Tibial nerve (tissue), 4 donors: ENCODE results near the gene CCNG1. TPM values are rescaled to one million over a fixed set of nuclear protein-coding genes. Genes with fewer than 3 reads are reported as not detected.

Experiments used
- DNase-seq, 2 donors: peaks; one replicate each; pipeline ENCODE4 v3.0.0-alpha.2; 2019; ENCODE audit warnings: low spot score in 2 of 2
- H3K27ac ChIP-seq, 4 donors: fragments of 200-600 bp; sonication (generic) in 3 of 4; one replicate each; pipeline ENCODE4 v1.5.1; 2017 to 2019; ENCODE audit warnings: mild to moderate bottlenecking in 1 of 4
- H3K27me3 ChIP-seq, 2 donors: fragments of 200-600 bp; sonication (generic) in 1 of 2; one replicate each; pipeline versions ENCODE4 v1.5.1 to v1.6.0; 2017 to 2019
- H3K36me3 ChIP-seq, 3 donors: fragments of 200-600 bp; sonication (generic); one replicate each; pipeline ENCODE4 v1.5.1; 2018 to 2019
- H3K4me1 ChIP-seq, 4 donors: fragments of 200-600 bp; sonication (generic) in 3 of 4; one replicate each; pipeline ENCODE4 v1.5.1; 2017 to 2019
- H3K4me3 ChIP-seq, 4 donors: fragments of 200-600 bp; sonication (generic) in 3 of 4; one replicate each; pipeline ENCODE4 v1.5.1; 2017 to 2019; ENCODE audit warnings: mild to moderate bottlenecking in 1 of 4, moderate library complexity in 1 of 4
- H3K9me3 ChIP-seq, 4 donors: fragments of 200-600 bp; sonication (generic) in 3 of 4; one replicate each; pipeline ENCODE4 v1.5.1; 2017 to 2019
- CTCF ChIP-seq, 5 experiments: fragments of 200-600 bp in 3 of 5; fragments of 450-650 bp in 2 of 5; sonication (generic) in 3 of 5; IDR thresholded peaks; one replicate each; pipeline ENCODE4 v1.5.1; 2016 to 2019; ENCODE audit warnings: antibody characterized with exemption in 5 of 5, mild to moderate bottlenecking in 3 of 5, moderate library complexity in 2 of 5
- EP300 ChIP-seq, 2 donors: sonication (generic); formaldehyde crosslinking; IDR thresholded peaks; one replicate each; pipeline ENCODE4 v1.6.1; 2017; ENCODE audit warnings: antibody characterized with exemption in 2 of 2, mild to moderate bottlenecking in 1 of 2
- POLR2A ChIP-seq, 2 donors: fragments of 450-650 bp; IDR thresholded peaks; one replicate each; pipeline ENCODE4 v1.6.1; 2017; ENCODE audit warnings: antibody characterized with exemption in 2 of 2, mild to moderate bottlenecking in 2 of 2, moderate library complexity in 2 of 2
- WGBS, 2 donors: methylation state at CpG; one replicate each; pipeline ENCODE4 v1.1.5; 2018; 5-methylcytosine and 5-hydroxymethylcytosine counted together
- small RNA-seq: library from RNA; depleted of rRNA; stranded (forward); fragments of <200 nt; gene quantifications from one replicate; pipeline ENCODE3, GENCODE V24; 2016
- total RNA-seq, 4 donors: library from RNA; depleted of rRNA; stranded (reverse); fragments of >200 nt; gene quantifications; one replicate each; pipeline ENCODE4 v1.1.0, GENCODE V29; 2016

Gene CCNG1
- total RNA-seq, 4 donors from 2014 or later: 103 to 146 (median 113) TPM

- WGBS, 2 donors: 94 to 100% methylated on average over 1 of the region's 1 CpG
- no peak for TF ChIP-seq EP300 (IDR thresholded peaks at IDR 0.05)
- no peak for TF ChIP-seq CTCF (IDR thresholded peaks at IDR 0.05)
- TF ChIP-seq POLR2A (IDR thresholded peaks at IDR 0.05): no peak
- H3K36me3 ChIP-seq: no peaks in the 10 kb centered on the region
- DNase-seq: no peak
- H3K4me3 ChIP-seq: no peak overlapping the region
- no peaks in the 10 kb centered on the region for H3K27me3 ChIP-seq
- H3K9me3 ChIP-seq: no peaks in the 10 kb centered on the region
- no peaks in the 10 kb centered on the region for H3K4me1 ChIP-seq
- H3K27ac ChIP-seq: no peak overlapping the region
These were observed 41.5 kb downstream of the CCNG1 start for GRCh38 chr5:163478982-163479271.

DNA sequence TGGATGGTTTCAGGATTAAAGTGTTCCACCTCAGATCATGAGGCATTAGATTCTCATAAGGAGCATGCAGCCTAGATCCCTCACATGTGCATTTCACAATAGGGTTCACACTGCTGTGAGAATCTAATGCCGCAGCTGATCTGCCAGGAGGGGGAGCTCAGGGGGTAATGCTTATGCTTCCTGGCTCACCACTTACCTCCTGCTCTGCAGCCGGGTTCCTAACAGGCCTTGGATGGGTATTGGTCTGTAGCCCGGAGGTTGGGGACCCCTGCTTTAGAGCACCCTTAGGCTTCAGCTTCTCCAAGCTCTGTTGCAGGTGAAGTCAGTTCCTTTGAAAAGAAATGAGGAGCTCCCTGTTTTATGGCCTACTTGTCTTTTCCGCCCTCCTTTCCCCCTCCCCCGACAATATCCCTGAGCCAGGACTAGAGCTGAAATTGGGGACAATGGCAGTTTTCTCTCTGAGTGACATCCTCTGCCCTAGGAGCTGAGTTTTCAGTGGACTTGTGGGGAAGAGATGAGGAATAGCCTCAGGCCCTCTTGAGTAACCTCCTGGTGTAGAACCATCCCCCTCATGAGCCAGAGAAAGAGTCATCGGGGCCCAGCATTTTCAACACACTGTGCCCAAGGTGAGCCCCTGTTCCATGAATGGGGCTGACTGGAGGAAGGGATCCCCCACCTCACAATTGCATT is 51.8 kb downstream of the CCNG1 start:
- H3K4me1 ChIP-seq: no peaks in the 10 kb centered on the region
- DNase-seq: no peak
- H3K36me3 ChIP-seq: no peaks in the 10 kb centered on the region
- no peaks in the 10 kb centered on the region for H3K9me3 ChIP-seq
- no peaks in the 10 kb centered on the region for H3K27me3 ChIP-seq
- TF ChIP-seq EP300 (IDR thresholded peaks at IDR 0.05) (no peak), POLR2A (IDR thresholded peaks at IDR 0.05) (no peak), CTCF (IDR thresholded peaks at IDR 0.05) (no peak)
- H3K27ac ChIP-seq: no peak overlapping the region
- WGBS, 2 donors: 72 to 80% methylated on average over 6 of the region's 6 CpGs
- no peak overlapping the region for H3K4me3 ChIP-seq

DNA sequence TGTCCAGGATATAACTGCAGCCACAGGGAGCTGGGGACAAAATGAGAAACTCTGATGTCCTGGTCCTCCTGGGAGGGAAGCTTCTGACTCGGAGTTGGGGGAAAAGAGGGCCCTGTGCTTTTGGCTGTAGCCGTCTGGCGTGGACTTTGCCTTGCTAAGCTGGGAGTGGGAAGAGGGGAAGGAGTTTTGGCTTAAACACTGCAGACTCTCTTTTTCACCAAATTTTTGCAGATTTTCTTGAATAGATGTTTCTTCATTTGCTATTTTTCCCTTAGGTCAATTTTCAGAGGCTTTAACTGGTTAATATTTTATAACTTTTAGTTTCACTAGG is 52.3 kb downstream of the CCNG1 start:
- TF ChIP-seq CTCF (IDR thresholded peaks at IDR 0.05) (no peak), POLR2A (IDR thresholded peaks at IDR 0.05) (no peak), EP300 (IDR thresholded peaks at IDR 0.05) (no peak)
- 91 to 98% methylated on average over 3 of the region's 3 CpGs for WGBS, 2 donors
- no peaks in the 10 kb centered on the region for H3K36me3 ChIP-seq
- no peaks in the 10 kb centered on the region for H3K27me3 ChIP-seq
- H3K9me3 ChIP-seq: no peaks in the 10 kb centered on the region
- no peak overlapping the region for H3K27ac ChIP-seq
- no peak overlapping the region for H3K4me3 ChIP-seq
- H3K4me1 ChIP-seq: no peaks in the 10 kb centered on the region
- DNase-seq: no peak

Small RNAs within 50 kb of the gene (small RNA-seq; reads per million reads assigned to genes)
- gene AC008723.1: not detected

Other genes starting within 250 kb of the CCNG1 start
- 10 to 100 TPM in 1 of 4 donors, 1 to 10 TPM in 3; 4.6 to 14.5 (median 5.5) TPM for gene NUDCD2, start 22.5 kb downstream of the CCNG1 start, total RNA-seq
- gene HMMR, start 23.0 kb downstream of the CCNG1 start, total RNA-seq: 1 to 10 TPM in 1 of 4 donors, under 1 TPM in 3; 0.66 to 1.0 (median 0.84) TPM
- 10 to 100 TPM; 23.7 to 52.9 (median 28.9) TPM for gene MAT2B, start 68.0 kb downstream of the CCNG1 start, total RNA-seq